ENCODE measurements around the gene NUDT19.
"Not testable (repeated sequence)": the region's sequence is repeated elsewhere in the genome, so short reads cannot be mapped to it uniquely, and the experiment has no call there.

NUDT19 gene

DNA sequence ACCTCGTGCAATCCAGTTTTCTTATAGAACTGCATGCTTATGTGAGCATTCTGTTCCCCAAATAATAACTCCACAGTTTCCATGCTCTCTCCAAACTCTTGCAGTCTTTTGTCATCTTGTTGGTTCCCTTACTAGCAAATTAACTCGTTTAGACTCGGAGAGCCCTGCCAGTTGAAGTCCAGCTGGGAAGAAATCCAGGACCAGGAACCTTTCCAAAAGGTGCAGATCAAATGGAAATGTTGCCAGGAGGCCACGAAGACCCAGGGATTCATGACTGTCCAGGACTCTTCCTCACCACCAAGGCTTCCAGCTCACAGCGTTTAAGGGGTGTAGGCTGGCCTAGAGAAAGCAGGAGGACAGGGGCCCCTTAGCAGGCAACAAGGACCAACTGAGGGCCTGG, 25.9 kb downstream of the NUDT19 start:
- DNase-seq: no peak

DNA sequence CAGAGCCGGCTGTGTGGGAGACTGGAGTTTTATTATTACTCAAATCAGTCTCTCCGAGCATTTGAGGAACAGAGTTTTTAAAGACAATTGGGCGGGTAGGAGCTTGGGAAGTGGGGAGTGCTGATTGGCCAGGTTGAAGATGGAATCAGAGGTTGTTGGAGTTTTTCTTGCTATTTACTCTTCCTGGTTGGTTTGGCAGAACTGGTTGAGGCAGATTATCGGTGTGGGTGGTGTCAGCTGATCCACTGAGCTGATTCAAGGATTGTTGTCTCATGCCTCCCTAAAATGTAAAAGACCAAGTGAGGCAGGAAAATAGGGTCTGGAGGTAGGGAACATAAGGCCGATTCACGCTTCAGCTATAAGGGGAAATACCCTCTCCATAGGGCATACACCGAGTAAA, 26.7 kb downstream of the NUDT19 start:
- no peak for DNase-seq

DNA sequence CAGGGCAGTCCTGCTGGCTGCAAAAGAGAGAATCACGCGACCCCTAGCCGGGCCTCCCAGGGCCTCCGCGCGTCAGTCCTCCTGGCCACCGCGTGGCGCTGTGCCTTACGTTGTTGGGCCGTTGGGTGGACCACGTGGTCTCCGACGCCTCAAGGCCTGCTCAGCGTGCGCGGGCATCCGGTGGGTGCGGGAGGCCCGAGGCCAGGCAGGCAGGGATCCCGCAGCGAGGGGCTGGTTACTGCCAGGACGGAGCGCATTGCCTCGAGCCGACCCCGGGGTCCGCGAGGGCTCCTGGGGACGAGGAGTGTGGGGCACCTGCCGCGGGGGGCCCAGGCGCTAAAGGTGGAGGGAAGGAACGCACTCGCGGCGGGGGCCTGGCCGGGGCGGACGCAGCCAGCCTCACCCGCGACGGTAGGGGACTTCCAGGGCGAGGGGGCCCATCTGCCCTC, 28.0 kb downstream of the NUDT19 start, which contains the start of gene TDRD12:
TSS of gene TDRD12 (plus strand) at position 157 of the 449 bp plus-strand sequence. CDS start 306 bp downstream, outside the sequence.
- DNase-seq: no peak

DNA sequence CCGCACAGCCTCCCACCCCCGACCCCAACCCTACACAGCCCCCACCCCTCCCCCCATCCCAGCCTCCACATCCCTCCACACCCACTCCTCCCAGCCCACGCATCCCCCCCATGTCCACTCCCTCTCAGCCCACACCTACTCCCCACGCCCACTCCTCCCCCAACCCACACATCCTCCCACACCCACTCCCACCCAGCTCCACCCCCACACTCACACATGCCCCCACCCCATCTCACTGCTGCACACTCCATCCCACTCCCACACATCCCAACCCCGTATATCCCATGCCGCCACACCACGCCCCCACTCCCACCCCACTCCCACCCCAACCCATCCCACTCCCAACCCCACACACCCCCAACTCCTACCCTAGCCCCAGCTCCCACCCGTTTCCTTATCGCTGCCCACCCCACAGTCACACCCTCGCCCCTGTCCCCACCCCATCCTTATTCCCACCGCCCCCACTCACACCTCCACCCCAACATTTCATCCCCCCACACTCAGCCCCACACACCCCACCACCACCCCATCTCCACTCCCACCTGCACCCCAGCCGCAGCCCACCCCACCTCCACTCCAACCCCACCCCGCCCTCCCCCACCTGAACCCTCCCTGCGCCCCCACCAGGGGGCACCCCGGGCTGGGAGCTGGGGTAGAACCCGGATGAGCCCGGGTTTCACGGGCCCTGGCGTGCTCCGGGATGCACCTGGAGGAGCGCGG, 28.8 kb downstream of the NUDT19 start:
- no peak for DNase-seq

DNA sequence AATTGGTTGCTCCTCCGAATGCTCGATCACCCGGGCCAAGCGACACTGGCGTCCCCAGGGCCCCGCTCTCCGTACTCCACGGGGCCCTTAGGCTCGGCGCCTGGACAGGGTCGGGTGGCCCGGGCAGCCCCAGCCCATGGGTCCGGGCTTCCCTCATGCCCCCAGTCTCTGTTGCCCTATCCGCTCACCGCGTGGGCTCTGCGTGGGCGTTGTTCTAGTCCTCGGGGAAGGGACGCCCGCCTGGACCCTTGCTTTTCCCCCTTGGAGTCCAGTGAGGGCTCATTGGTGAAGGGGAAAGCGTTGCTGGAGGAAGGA, 29.3 kb downstream of the NUDT19 start:
- no peak for DNase-seq

DNA sequence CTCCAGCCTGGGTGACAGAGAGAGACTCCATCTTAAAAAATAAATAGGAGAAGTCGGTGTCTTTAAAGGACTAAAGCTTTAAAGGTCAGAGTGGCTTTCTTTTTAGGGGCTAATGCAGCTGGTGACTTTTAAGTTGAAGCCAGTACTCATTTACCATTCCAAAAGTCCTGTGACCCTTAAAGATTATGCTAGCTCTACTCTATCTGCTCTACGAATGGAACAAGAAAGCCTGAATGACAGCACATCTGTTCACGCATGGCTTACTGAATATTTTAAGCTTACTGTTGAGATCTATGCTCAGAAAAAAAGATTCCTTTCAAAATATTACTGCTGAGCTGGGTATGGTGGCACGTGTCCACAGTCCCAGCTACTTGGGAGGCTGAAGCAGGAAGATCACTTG, 44.3 kb downstream of the NUDT19 start:
- DNase-seq: no peak

DNA sequence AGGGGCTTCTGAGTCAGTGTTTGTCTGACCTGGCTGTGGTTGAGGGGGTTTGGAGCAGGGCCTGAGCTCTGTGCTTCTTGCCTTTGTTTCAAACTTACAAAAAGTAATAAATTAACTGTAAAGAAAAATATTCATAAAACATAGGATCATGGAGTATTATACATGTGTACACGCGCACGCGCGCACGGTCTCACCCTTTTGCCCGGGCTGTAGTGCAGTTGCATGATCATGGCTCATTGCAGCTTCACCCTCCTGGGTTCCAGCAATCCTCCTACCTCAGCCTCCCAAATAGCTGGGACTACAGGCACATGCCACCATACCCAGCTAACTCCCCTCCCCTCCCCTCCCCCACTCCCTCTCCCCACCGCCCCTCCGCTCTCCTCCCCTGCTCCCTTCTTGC, 51.4 kb downstream of the NUDT19 start:
- no peak for DNase-seq

DNA sequence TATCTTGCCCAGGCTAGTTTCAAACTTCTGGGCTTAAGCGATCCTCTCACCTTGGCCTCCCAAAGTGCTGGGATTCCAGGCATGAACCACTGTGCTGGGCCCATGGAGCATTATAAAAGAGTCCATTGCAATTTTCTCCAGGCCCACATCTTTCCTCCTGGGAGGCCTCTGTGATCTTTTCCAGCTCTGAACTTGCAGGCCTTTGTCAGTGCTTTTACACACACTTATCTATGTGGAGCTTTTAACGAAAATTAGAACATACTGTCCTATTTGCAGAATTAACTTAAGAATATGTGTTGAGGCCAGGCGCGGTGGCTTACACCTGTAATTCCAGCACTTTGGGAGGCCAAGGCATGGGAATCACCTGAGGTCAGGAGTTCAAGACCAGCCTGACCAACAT, 51.8 kb downstream of the NUDT19 start:
- no peak for DNase-seq

DNA sequence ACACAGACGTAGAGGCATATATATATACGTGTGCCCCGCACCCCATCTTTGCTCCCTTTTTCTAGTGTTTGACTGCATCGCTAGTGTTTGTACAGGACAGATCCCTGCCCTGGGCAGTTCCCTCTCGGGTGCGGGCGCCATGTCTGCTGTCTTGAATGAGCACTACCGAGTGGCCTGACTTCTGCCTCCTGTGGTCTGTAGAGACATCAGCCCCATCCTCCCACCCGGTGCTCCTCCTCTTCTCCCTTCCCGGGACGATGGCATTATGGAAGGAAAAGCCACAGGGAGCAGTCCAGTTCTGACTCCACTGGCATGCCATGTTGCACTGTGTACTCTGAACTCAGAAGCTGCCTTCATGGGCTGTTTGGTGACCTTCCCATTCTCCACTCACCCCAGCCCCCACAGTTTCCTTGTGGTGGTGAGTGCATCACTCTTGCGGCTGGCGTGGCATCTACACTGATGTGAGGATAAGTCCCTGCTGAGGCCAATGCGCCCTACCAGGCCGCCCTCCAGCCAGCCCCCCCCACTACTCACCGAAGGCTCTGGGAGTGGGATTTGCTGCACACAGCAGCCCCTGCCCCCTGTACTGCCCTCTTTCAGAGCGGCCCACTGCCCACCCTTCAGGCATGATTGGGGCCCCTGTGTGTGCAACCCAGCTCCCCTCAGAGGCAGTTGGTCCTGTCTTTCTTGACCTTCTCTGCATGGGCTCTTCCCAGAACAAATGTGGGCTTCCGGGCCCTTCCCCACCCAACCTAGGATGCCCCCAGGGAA, 53.1 kb downstream of the NUDT19 start:
- no peak for DNase-seq

DNA sequence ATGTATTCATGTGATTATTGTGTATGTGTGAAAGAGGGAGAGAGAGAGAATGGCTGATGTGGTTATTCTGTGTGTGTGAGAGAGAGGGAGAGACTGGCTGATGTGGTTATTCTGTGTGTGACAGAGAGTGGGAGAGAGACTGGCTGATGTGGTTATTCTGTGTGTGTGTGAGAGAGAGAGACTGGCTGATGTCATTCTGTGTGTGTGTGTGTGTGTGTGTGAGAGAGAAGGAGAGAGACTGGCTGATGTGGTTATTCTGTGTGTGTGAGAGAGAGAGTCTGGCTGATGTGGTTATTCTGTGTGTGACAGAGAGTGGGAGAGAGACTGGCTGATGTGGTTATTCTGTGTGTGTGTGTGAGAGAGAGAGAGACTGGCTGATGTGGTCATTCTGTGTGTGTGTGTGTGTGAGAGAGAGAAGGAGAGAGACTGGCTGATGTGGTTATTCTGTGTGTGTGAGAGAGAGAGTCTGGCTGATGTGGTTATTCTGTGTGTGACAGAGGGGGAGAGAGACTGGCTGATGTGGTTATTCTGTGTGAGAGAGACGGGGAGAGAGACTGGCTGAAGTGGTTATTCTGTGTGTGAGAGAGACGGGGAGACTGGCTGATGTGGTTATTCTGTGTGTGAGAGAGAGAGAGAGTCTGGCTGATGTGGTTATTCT, 54.1 kb downstream of the NUDT19 start:
- not testable (repeated sequence) for DNase-seq

DNA sequence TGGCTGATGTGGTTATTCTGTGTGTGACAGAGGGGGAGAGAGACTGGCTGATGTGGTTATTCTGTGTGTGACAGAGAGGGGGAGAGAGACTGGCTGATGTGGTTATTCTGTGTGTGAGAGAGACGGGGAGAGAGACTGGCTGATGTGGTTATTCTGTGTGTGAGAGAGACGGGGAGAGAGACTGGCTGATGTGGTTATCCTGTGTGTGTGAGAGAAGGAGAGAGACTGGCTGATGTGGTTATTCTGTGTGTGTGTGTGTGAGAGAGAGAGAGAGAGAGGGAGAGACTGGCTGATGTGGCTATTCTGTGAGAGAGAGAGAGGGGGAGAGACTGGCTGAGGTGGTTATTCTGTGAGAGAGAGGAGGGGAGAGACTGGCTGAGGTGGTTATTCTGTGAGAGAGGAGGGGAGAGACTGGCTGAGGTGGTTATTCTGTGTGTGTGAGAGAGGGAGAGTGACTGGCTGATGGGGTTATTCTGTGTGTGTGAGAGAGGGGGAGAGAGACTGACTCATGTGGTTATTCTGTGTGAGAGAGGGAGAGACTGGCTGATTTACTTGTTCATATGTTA, 55.1 kb downstream of the NUDT19 start:
- DNase-seq: not testable (repeated sequence)

DNA sequence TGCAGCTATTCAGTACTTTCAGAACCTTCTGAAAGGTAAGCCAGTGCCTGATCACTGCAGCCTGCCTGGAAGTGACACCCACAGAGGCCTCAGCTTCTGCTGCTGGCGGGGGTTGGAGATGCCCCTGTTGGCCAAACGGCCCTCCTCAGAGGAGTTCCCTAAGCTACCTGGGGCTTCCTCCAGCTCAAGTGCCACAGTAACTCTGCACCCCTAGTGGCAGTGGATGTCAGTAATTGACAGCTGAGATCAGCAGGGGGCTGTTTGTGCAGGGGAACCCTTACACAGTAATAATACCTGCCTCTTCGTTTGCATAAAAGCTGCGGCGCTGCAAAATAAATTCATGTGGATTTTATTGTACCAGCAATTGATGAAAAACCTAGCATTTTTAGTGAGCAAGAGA, 56.9 kb downstream of the NUDT19 start:
- peak; percentile 70 for DNase-seq

DNA sequence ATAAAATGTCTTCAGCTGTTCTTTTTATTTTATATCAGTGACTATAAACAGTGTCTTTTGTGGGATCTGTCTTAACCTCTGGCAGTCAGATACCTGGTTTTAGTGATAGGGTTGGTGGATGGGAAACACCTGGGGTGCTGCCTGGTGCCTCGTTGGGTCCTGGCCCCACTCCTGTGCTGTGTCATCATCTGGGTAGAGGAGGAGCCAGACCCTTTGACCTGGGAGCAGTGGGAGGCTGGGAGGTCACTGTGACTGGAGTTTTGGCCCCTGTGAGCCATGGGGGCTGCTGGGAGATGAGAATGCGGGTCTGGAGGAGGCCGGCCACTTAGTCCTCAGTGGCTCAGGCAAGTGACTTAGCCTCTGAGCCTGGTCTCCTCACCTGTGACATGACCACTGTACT, 57.3 kb downstream of the NUDT19 start:
- no peak for DNase-seq

DNA sequence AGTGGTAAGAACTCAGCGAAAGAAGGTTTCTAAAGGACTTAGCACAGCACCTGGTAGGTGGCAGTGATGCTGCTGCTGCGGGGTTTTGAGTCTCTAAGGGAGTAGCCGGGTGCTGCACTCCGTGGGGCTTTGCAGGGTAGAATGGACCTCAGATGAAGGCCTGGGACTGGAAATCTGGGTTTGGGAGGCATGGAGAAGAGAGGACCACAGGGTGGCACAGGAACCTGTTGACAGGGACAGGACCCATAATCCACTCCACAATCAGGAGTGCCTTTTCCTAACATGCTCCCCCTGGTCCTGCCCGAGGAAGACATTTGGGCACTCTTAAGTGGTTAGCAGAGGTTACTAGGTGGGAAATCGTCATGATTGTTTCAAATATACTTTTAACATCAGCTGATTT, 57.7 kb downstream of the NUDT19 start:
- no peak for DNase-seq

DNA sequence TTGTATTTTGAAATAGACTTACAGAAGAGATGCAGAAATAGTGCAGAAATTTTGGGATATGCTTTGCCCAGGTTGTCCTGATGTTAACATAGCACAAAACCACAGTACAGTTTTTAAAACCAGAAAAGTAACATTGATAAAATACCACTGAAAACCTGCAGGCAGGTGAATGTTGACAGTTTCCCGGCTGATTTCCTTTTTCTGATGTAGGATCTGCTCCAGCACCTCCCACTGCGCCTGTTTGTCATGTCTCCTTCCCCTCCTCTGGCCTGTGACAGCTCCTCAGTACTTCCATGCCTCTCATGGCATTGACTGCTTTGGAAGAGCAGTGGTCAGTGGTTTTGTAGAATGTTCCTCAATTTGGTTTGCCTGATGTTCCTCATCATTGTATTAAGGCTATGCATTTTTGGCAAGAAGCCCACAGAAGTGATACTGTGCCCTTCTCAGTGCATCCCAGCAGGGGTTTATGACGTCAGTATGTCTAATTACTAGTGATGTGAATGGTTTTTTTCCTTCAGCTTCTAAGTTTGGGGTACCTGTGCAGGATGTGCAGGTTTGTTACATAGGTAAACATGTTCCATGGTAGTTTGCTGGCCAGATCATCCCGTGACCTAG, 58.9 kb downstream of the NUDT19 start:
- DNase-seq: peak; percentile 37

DNA sequence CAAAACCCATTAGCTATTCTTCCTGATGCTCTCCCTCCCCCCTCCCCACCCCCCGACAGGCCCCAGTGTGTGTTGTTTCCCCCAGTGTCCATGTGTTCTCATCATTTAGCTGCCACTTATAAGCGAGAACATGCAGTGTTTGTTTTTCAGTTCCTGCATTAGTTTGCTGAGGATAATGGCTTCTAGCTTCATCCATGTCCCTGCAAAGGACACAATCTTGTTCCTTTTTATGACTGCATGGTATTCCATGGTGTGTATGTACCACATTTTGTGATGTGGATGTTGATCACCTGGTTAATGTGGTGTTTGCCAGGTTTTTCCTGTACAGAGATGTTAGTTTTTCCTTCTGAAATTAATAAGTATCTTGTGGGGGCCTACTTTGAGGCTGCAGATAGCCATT, 59.4 kb downstream of the NUDT19 start:
- DNase-seq: no peak

DNA sequence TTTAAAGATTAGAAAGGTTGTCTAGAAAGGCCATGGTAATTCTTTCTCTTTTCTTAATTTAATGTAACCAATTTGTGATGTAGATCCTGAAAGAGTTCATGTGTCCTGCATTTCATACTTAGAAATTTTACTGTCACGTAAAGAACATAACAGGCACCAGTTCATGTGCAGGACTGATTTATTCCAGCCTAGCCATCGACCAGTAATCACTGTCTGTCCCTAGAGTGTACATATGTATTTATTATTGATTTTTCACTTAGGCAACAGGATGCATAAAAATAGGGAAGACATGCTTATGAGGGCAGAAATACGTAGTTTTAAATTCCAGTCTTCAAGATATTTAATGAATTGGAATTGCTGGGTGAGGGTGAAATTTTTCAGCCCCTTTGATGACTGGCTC, 65.6 kb downstream of the NUDT19 start:
- DNase-seq: no peak
